GM15510 (cell line): ENCODE data around the gene FYN.

Experiments used
- POLR2A ChIP-seq: IDR thresholded peaks from 3 replicates; pipeline ENCODE4 v1.6.1; 2011; ENCODE audit warnings: borderline replicate concordance; ENCODE audit not compliant: insufficient read length; ENCODE audit errors: extremely low read depth

The FYN gene

DNA sequence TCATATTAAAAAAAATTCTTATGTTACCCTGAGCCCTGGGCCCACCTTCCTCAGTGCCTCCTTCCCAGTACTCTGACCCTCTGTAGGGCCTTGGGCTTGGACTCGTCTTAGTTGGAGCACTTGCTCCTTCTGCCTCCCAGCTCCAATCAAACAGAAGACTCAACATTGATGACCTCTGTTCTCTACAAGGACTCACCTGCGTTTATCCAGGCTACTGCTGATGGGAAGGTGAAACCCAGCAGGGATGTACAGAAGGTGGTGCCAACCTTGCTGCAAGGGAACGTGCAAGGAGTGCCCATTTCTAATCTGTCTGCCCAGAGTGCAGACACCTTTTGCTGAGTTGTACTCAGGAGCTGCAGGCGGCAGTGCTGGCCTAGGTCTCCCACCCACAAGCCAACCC is 38.9 kb downstream of the FYN start:
- no peak for TF ChIP-seq POLR2A

DNA sequence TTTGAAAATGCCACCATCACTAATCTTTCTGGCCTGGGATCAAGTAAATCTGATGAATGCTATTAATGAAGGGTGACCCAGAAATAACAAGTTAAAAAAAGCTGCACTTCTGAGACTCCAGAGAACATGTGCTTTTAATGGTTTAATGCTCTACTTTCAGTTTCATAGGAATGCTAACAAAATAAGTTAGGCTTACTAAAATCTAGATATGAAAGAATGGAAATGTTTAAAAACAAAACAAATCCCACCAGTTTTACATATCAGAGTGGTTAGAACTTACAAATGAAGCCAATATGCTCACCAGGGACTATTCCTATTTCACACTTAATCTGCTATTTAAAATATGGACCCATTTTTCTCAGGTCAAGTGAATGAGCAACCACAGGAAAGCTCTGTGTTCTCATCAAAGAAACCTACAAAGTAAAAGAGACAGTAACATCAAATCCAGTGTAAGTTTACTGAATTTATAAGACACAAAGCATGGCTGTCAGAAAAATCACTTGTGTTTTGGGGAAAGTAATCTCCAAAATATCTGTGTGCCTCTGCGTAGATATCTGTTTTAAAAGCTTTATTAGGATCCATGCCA is 40.3 kb downstream of the FYN start:
- TF ChIP-seq POLR2A = no peak

DNA sequence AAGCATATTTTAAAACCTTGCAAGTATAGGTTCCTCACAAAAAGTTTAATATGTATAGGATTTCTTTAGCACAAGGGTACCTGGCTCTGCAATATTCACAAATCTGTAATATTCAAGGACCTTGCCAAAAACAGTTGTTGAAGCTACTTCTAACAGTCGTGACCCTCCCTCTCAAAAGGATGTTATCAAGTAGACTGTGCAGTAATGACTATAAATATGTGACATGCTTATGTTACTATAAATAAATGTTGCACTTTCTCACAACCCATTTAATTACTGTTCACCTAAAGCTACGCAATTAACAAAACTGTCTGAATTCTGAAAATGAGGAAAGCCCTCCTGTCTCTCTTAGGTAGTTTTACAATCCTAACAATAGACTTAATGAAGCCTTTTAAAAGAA is 41.8 kb downstream of the FYN start:
- no peak for TF ChIP-seq POLR2A

DNA sequence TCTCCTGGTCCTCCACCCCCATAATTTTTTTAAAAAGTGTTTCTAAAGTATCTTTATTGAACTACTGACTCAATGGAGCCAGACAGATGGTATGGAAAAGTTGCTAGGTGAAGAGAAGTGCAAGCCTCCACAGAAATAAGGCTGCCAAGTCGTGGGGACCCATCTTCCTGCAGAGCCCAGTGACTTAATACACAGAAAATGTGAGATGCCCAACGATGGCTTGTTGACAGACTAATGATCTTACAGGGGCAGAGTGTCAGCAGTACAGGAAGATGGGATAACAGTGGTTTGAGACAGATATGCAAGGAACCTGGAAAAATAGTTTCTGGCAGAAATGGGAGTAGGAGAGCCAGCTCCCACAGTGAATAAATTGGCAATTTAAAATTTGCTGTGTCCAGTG is 43.3 kb downstream of the FYN start:
- TF ChIP-seq POLR2A = no peak

DNA sequence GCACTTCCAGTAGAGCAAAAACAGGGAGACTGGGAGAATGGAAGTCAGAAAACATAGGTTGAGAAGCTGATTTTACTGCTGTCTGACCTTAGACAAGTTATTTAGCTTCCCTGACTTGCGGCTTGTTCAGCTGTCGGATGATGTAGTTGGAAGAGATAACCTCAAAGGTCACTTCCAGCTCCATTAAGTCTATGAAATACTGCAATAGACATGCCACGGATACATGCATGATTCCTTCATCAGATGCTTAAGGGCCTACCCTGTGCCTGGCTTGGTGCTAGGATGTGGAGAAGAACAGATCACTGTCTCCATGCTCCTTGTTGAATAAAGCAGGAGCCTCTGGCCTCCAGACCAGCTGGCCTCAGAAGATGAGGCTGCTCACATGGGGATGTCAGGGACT is 43.7 kb downstream of the FYN start:
- no peak for TF ChIP-seq POLR2A

DNA sequence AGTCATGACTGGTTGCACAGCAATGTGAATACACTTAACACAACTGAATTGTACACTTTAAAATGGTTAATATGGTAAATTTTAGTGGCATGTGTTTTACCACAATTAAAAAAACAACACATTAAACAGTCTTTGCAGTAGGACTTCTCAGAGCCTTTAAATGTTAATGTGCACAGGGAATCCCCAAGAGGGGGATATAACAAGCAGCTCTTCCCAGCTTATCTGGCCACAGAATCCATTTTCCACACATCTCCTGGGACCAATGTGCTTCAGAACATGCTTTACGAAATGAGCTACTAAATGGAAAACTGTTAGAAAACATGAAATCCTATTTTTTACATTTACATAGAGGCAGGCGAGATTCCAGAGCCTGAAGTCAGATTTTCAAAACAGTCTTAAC is 44.4 kb downstream of the FYN start:
- no peak for TF ChIP-seq POLR2A

DNA sequence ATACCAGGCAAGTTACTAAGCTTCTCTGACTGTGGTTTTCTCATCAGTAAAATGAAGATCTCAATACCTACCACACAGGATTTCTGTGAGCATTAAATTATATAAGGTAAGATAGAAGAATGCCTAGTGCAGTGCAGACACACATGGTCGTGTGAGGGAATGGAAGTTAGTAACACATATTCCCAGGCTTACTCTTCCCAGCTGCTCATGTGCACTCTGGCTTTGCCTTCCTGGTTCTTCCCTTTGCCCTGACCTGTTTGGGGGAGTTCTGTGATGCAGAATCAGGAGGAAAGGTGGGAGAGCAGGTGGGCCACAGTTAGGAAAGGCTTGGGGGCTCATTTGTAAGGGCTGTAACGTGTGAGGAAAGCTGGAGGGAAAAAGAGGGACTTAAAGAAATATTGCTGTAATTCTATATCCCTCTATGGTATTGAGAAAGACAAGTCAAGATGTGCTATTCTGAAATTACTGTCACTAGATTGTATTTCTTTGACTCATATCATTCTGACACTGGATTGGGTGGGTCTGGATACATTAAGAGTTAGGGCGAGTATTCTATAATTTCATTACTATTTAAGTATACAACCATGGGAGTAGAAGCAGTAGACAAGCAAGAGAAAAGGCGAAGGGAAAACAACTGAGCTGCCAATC is 47.7 kb downstream of the FYN start:
- TF ChIP-seq POLR2A = no peak

DNA sequence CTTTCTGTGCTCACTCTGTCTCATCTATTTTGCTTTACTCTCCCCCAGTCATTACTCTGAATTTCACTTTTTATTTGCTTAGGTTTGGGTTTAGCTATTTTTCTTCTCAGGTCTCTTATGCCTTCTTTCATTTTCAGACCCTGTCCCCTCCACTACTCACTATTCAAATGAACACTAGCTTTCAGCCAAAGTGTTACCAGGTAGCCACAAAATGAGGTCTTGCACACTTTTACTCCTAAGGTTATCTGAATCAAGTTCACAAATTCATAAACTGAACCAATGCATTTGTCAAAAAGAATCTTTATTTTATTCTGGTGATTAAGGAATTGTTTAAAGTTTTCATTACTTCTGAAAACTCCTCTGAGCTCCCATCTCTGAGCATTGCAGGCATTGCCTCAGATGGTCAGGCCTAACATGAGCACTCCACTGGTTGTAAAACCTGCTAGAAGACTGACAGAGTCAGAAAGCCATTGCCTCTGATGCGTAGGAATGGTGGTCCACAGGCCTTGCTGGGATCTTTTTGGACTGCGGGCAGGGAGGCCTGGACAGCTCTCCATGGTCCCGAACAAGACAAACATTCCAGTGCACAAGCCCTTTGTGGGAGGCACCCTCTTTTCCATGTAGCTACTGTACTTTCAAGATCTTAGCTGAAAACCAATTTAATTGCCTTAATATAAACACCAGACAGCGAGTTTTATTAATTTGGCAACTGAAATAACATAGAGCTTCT is 48.5 kb downstream of the FYN start:
- TF ChIP-seq POLR2A = no peak

DNA sequence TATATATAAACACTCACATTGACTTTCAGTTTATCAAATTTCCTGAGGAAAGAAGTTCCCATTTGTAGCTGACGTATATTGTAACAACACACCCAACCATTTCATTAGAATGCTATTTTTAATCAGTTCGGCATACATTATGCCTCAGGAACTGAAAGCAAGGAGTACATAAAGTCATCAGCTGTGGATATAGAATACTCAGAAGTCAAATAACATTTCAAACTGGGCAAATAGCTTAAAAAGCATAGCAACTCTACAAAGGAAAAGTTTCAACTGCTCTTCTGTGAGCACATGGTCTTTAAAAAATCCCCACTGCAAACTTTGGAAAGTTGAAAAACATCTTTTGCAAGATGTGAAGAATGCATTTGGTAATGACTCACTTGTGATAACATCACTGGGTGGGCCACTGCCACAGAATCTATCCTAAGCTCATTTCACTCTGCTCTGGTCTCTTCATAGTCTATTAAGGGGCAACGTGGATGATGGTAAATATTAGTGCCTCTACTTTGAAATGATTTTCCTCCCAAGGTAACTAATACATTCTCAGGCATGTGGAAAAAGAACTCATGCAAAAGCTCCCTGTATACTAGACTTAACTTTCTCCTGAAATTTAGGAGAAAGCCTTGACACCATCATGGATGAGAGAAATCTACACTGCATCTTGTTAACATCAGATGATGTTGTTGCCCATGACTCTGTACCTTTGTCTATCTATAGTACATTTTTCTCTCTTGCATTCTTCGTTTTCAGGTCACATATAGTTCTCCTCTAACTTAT is 49.2 kb downstream of the FYN start:
- TF ChIP-seq POLR2A = no peak

DNA sequence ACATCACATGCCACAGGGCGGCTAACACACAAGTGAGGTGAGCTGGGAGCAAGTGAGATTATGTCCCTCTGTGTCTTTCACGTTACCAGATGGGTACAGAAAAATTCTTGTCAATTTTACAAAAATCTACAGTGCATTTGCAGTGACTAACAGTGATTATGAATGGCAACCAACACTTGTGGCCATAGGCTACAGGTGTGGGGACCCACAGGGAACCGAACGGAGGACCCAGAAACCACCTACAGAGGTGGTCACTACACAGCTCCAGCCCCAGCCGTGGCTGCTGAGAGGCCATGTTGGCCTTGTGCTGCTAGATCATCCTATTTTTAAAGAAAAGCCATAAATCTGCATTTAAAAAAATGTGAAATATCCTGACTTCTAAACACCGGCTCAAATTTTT is 50.2 kb downstream of the FYN start:
- TF ChIP-seq POLR2A = no peak

DNA sequence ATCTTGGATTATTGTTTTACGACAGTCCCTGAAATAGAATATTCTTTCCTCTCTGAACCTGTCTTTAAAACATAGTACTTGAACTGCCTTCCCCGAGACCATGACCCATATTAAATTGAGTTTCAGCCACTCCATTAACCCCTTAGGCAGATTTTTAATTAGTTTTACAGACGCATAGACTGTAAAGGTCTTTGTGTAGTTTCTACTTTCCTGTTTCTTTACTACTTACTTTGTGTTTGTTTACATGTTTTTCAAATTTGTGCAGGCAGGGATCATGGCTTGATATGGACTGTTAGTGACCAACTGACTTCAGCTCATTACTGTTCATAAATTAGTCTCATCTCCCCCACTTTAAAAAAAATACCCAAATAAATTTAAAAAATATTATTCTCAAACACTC is 53.8 kb downstream of the FYN start:
- no peak for TF ChIP-seq POLR2A

DNA sequence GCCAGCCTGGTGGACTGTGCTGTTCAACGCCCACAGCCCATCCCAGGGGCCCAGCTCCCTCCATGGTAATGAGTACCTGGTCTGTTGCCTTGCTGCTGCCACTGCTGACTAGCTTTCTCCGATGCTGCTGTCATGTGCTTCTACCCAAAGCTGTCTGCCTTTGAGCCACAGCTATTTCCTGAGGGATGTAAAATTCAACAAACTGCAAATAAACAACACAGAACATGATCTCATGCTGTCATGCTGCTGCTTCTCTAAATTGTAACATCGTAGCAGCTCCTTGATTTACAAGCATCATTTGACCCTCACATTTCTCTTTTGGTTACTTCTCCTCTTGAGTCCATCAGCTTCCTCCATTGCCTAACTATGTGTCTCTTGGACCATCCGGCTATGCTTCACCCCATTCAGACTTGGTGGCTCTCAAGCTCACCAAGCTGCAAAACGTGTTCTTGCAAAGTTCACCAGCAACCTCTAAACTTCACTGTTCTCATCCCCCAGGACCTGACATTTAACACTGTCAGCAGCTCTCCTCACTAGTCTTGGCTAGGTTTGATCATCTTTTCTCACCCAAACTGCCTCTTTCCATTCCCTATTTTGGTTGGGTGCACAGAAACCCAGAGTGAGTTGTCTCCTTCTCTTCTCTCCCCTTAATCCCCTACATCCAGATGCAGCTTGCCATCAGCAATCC is 54.6 kb downstream of the FYN start:
- no peak for TF ChIP-seq POLR2A

DNA sequence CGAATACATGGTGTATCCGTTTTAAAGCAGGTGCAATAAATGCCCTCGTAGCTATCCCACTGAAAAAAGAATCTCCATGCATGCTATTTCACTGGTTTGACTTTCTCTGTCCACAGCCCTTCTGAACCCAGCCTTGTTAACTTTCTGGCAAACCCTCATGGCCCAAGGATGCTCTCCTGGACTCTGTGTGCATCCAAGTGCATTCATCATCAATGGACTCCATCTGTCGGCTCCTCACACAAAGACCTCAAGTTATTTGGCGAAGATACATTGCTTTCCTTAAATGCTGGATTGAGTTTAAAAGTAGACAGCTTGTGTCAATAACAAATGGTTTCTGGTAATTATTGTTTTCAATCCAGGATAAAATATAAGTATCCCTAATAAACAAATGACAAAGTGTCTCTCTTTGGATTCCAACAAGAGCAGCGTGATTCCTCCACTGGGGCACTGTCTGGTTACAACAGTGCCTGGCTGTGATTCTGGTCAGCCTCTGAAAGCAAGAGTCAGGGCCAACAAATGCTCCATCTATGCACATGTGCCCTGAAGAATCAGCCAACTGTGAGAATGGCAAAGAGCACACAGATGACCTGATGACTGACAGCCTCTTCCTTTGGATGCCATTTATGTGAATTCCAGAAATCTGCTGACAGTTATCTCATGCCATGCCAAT is 55.7 kb downstream of the FYN start:
- TF ChIP-seq POLR2A = no peak

DNA sequence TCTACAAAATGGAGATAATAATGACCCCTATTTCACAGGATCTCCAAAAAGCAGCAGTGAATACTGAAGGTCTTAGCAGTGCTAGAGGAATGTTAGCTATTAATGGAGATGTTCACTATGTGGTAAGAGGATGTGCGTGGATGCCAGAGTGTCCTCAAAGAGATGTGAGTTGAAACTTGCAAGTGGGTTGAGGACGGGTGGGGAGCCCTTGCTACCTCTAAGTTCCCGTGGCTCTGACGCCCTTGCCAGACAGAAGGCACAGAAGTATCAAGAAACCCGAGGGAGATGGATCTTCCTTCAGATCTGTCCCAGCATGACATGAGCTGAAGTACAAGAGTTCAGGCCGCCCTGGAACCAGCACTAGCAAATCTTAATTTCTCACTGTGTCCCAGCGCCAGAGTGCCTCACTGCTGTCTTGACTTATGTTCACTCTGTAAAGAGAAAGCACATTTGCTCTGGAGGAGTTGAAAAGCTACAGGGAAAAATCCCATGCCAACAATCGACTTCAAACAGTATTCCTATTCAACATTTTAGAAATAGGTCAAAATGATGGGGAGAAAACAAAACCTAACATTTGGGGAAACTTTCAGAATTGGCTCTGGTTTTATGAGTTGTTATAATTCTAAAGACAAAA is 59.5 kb downstream of the FYN start:
- no peak for TF ChIP-seq POLR2A
